Right lobe of liver (tissue), 6 donors: ENCODE data around the gene GALNT2. TPM values are rescaled to one million over a fixed set of nuclear protein-coding genes. Genes with fewer than 3 reads are reported as not detected.

ENCODE experiments used
- ATAC-seq, 4 donors: fragments of 200-7000 bp; cut with Tn5 transposase; one replicate each; pipeline ENCODE4 v1.9.1; 2020; ENCODE audit warnings: mild to moderate bottlenecking in 4 of 4, moderate library complexity in 4 of 4
- DNase-seq, 3 donors: peaks; one replicate each; pipeline ENCODE4 v3.0.0-alpha.2; 2020
- H3K27ac ChIP-seq, 3 donors: fragments of 200-600 bp; one replicate each; pipeline ENCODE4 v1.8.0; 2022
- H3K27me3 ChIP-seq, 2 donors: fragments of 200-600 bp; one replicate each; pipeline ENCODE4 v1.8.0; 2022
- H3K36me3 ChIP-seq, 4 donors: fragments of 200-600 bp; sonication (generic) in 1 of 4; one replicate each; pipeline versions ENCODE4 v1.5.1 to v1.8.0; 2017 to 2022; ENCODE audit warnings: control low read depth in 1 of 4
- H3K4me1 ChIP-seq, 4 donors: fragments of 200-600 bp; sonication (generic) in 1 of 4; one replicate each; pipeline versions ENCODE4 v1.5.1 to v1.8.0; 2017 to 2022; ENCODE audit warnings: control low read depth in 1 of 4
- H3K4me3 ChIP-seq, 3 donors: fragments of 200-600 bp; one replicate each; pipeline ENCODE4 v1.8.0; 2022
- H3K9me3 ChIP-seq, 4 donors: fragments of 200-600 bp; sonication (generic) in 1 of 4; one replicate each; pipeline versions ENCODE4 v1.5.1 to v1.8.0; 2017 to 2022; ENCODE audit warnings: control low read depth in 1 of 4
- POLR2A ChIP-seq: fragments of 450-650 bp; IDR thresholded peaks from one replicate; pipeline ENCODE4 v1.6.1; 2017; ENCODE audit warnings: antibody characterized with exemption, mild to moderate bottlenecking
- WGBS: methylation state at CpG from one replicate; pipeline ENCODE4 v1.1.6; 2018; ENCODE audit warnings: low coverage, low lambda C conversion rate; ENCODE audit not compliant: insufficient coverage; ENCODE audit errors: missing lambda C conversion rate; 5-methylcytosine and 5-hydroxymethylcytosine counted together
- intact Hi-C, 2 donors: fragments of 100-400 bp; cut with DNase I; formaldehyde crosslinking; loops; one replicate each; pipeline versions ENCODE4 v1.11.2 to v1.14.1; 2022
- total RNA-seq, 6 experiments: library from RNA; depleted of rRNA in 2 of 6; stranded (reverse); fragments of >200 nt in 2 of 6; fragmentation: NEBNext Ultra II Directional in 3 of 6; extraction: Animal tissue kit (Norgen Biotek cat#: 25700) in 3 of 6; gene quantifications; one replicate each; pipeline versions ENCODE4 v1.1.0 to v1.2.4, GENCODE V29; 2016 to 2023
- TF ChIP-seq, protein P1 (sequence below), 4 donors: fragments of 200-600 bp in 3 of 4; fragments of 450-650 bp in 1 of 4; IDR thresholded peaks; one replicate each; pipeline versions ENCODE4 v1.5.1 to v1.8.0; 2016 to 2022; ENCODE audit warnings: antibody characterized with exemption in 4 of 4, mild to moderate bottlenecking in 2 of 4
- donor health status: DM: no; HTN: yes; CAD: no.
- donor health status: DM: no; HTN: no; CAD: no.
- donor health status: DM: no; HTN: no; CAD: no.
- donor health status: DM: no; HTN: yes; CAD: no.
- donor health status: DM: no; HTN: yes; CAD: no.

Gene GALNT2
- total RNA-seq, 6 experiments from 2014 or later, result 58.0 to 152 (median 131) TPM

DNA sequence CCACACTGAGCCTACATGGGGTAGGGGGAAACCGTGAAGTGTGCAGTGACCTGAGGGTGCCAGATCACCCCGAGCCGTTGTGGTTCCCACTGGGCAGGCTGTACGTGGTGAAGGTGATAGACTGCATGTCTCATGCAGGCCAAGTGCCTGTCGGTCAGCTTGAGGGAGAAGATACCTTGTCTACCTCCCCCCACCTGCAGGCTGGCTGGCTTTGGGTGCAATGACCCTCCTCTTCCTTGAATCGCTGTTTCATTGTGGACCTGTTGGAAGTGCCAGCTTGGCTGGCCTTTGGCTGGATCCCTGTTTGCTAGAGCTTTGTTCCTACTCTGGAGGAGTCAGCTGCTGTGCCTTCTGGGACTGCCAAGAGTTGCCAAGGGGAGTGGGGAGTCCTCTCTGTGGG lies 92.5 kb downstream of the GALNT2 start:
- no peaks in the 10 kb centered on the region for H3K9me3 ChIP-seq
- DNase-seq (peak; percentile 67 to 87 (median 85)), ATAC-seq (peak; percentile 37 to 65 (median 63))
- WGBS, result 23% methylated on average over 4 of the region's 6 CpGs
- H3K36me3 ChIP-seq, result no peaks in the 10 kb centered on the region
- H3K27ac ChIP-seq, result peak overlapping the region; percentile 77 to 84 (median 80)
- peak overlapping the region in 2 of 3 donors; percentile 15 to 21 for H3K4me3 ChIP-seq
- TF ChIP-seq, protein P1, sequence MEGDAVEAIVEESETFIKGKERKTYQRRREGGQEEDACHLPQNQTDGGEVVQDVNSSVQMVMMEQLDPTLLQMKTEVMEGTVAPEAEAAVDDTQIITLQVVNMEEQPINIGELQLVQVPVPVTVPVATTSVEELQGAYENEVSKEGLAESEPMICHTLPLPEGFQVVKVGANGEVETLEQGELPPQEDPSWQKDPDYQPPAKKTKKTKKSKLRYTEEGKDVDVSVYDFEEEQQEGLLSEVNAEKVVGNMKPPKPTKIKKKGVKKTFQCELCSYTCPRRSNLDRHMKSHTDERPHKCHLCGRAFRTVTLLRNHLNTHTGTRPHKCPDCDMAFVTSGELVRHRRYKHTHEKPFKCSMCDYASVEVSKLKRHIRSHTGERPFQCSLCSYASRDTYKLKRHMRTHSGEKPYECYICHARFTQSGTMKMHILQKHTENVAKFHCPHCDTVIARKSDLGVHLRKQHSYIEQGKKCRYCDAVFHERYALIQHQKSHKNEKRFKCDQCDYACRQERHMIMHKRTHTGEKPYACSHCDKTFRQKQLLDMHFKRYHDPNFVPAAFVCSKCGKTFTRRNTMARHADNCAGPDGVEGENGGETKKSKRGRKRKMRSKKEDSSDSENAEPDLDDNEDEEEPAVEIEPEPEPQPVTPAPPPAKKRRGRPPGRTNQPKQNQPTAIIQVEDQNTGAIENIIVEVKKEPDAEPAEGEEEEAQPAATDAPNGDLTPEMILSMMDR (IDR thresholded peaks at IDR 0.05), result no peak
- peak; percentile 7 for TF ChIP-seq POLR2A
- H3K27me3 ChIP-seq, result no peaks in the 10 kb centered on the region
- intact Hi-C loops, result loop anchor here in 1 of 2 donors (10.0 kb wide), 1 partner anchor 55 kb away; no protein-coding TSS in a partner anchor
- peaks cover 0 to 69% (median 35%) of the 10 kb centered on the region in 4 donors for H3K4me1 ChIP-seq

- intact Hi-C loops, result no loop called here
- DNase-seq, result peak in 1 of 3 donors; percentile 41
- Histone ChIP-seq H3K4me3 (no peak overlapping the region), H3K27ac (peak overlapping the region in 2 of 3 donors; percentile 77 to 84), H3K4me1 (peaks cover 0 to 72% (median 29%) of the 10 kb centered on the region in 4 donors), H3K36me3 (no peaks in the 10 kb centered on the region), H3K27me3 (no peaks in the 10 kb centered on the region), H3K9me3 (no peaks in the 10 kb centered on the region)
- 66% methylated on average over 8 of the region's 8 CpGs for WGBS
- TF ChIP-seq POLR2A, result no peak
- ATAC-seq, result no peak
These were observed 94.1 kb downstream of the GALNT2 start for GRCh38 chr1:230160957-230161771.

GRCh38 chr1:230163205-230163604 lies 96.2 kb downstream of the GALNT2 start:
- ATAC-seq, result peak in 1 of 4 donors; percentile 5
- H3K4me3 ChIP-seq, result no peak overlapping the region
- H3K4me1 ChIP-seq, result peaks cover 0 to 64% (median 25%) of the 10 kb centered on the region in 4 donors
- no peaks in the 10 kb centered on the region for H3K27me3 ChIP-seq
- no peaks in the 10 kb centered on the region for H3K9me3 ChIP-seq
- 73% methylated on average over 3 of the region's 6 CpGs for WGBS
- intact Hi-C loops, result no loop called here
- no peaks in the 10 kb centered on the region for H3K36me3 ChIP-seq
- DNase-seq, result peak in 1 of 3 donors; percentile 25
- TF ChIP-seq, protein P1 (IDR thresholded peaks at IDR 0.05), result no peak
- TF ChIP-seq POLR2A, result no peak
- H3K27ac ChIP-seq, result peak overlapping the region in 1 of 3 donors; percentile 63

DNA sequence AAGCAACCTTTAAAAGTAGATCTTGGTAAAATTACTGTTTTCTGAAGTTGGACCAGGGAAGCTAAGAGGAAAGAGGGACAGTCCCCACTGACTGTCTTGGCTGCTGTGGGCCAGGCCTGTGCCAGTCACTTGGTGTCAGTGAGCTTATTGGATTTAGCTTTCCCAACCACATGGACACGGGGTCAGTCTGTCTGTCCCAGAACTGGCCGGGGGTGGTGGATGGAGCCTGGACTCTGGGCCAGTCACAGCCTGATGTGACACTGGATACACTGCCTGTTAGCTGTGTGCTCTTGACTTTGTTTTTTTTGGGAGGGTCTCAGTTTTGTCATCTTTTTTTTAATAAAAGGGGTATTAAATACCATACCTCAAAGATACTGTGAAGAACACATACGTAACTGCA lies 96.7 kb downstream of the GALNT2 start:
- DNase-seq (peak; percentile 76 to 94 (median 92)), ATAC-seq (peak; percentile 55 to 82 (median 73))
- Histone ChIP-seq H3K9me3 (no peaks in the 10 kb centered on the region), H3K36me3 (no peaks in the 10 kb centered on the region), H3K4me1 (peaks cover 0 to 60% (median 23%) of the 10 kb centered on the region in 4 donors), H3K27ac (peak overlapping the region; percentile 48 to 70 (median 63)), H3K27me3 (no peaks in the 10 kb centered on the region), H3K4me3 (no peak overlapping the region)
- intact Hi-C loops, result no loop called here
- peak; percentile 78 for TF ChIP-seq POLR2A
- TF ChIP-seq, protein P1 (IDR thresholded peaks at IDR 0.05), result no peak
- 35% methylated on average over 3 of the region's 3 CpGs for WGBS

DNA sequence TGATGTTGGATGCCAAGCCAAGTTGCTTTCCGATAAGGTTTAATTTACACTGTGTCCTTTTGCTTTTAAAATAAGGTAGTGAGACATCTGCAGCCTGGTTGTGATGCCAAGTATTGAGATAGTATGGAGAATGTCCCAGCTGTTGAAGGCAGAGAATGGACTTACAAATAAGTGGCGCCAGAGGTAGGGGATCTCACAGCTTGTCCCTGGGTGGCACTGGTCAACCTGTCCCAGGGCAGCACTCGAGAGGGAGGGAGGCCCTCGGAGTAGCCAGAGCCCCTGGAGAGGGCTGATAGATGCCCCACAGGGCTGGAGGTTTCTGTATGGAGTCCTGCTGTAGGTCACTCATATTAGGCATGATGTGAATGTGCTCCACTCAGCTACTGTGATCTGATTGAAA lies 98.5 kb downstream of the GALNT2 start:
- no peak overlapping the region for H3K4me3 ChIP-seq
- TF ChIP-seq POLR2A, result no peak
- TF ChIP-seq, protein P1 (IDR thresholded peaks at IDR 0.05), result no peak
- H3K4me1 ChIP-seq, result peaks cover 0 to 47% (median 16%) of the 10 kb centered on the region in 4 donors
- intact Hi-C loops, result no loop called here
- ATAC-seq (no peak), DNase-seq (peak in 1 of 3 donors; percentile 15)
- WGBS, result 77% methylated on average over 2 of the region's 4 CpGs
- no peaks in the 10 kb centered on the region for H3K27me3 ChIP-seq
- no peaks in the 10 kb centered on the region for H3K9me3 ChIP-seq
- no peaks in the 10 kb centered on the region for H3K36me3 ChIP-seq
- no peak overlapping the region for H3K27ac ChIP-seq
